Activated CD4-positive, alpha-beta T cell treated with anti-CD3 and anti-CD28 coated beads, Interleukin-2, Interleukin-4, amounts not matched to agents 100 ng/mL and 50 ng/mL, durations not matched to agents 16 hours and 8 hours (primary cell): ENCODE measurements around the gene PARD3.
"Not testable (repeated sequence)": the region's sequence is repeated elsewhere in the genome, so short reads cannot be mapped to it uniquely, and the experiment has no call there.

ENCODE experiments used
- DNase-seq: peaks from one replicate; pipeline ENCODE4 v3.0.0-alpha.2; 2020; ENCODE audit warnings: low spot score

Gene PARD3

DNA sequence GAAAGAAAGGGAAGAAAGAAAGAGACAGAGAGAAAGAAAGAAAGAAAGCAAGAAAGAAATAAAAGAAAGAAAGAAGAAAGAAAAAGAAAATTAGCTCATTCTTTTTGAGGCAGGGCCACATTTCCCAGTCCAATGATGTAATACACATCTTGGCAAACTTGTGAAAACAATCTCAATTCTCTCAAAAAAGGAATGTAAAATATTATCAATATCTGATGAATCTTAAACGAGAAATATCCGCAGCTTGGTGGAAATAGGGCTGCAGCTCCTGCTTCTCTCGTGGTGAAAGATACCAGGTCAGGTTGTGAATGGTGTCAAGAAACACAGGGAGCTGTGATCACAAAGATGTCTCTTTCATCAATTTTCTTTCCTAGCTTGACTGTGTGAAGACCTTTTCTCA is 741.0 kb downstream of the PARD3 start:
- no peak for DNase-seq

DNA sequence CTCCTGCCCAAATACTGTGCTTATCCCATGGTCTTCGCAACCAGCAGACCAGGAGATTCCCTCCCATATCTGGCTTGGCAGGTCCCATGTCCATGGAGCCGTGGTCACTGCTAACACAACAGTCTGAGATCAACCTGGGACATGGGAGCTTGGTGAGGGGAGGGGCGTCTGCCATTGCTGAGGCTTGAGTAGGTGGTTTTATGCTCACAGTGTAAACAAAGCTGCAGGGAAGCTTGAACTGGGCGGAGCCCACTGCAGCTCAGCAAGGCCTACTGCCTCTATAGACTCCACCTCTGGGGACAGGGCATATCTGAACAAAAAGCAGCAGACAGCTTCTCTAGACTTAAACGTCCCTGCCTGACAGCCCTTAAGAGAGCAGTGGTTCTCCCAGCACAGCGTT is 747.4 kb downstream of the PARD3 start:
- not testable (repeated sequence) for DNase-seq

DNA sequence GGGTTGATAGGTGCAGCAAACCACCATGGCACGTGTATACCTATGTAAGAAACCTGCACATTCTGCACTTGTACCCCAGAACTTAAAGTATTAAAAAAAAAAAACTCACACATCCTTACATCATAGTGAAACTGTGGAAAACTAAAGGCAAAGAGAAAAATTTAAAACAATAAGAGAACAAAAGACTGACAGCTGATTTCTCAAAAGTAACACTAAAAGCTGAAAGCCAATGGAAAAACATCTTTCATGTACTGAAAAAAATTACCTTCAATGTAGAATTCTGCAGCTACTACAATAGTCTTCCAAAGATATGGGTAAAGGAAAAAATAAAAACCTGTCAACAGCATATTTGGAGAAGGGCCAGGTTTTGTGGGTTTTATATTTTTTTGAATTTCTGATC is 751.5 kb downstream of the PARD3 start:
- DNase-seq: no peak

DNA sequence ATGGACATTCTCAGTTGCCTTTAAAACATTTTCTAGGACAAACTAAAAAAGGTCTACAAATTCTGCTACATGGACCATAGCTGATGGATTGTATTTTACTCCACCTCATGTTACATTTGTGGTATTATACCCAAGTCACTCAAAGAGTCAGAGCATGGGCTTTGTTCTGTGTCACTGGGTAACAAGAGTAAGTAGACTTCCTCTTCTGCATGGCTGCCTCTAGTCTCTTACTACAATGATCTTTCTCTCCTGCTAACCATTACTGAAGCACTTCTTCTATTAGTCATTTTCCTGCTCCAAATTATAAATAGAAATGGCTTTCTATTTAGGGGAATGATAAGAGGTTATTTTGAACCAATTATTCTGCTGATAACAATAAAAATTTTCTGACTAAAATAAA is 753.3 kb downstream of the PARD3 start:
- no peak for DNase-seq
